Chondrocyte (in vitro differentiated cells): ENCODE measurements around the gene LHFPL5. TPM values are rescaled to one million over a fixed set of nuclear protein-coding genes. Genes with fewer than 3 reads are reported as not detected.
A peak's percentile ranks its signal among the peaks of the same experiment; 100 is the strongest.

ENCODE experiments used
- DNase-seq: peaks from one replicate; pipeline ENCODE4 v3.0.0; 2021; ENCODE audit warnings: mixed read lengths, low spot score
- H3K27ac Mint-ChIP-seq: one replicate; pipeline ENCODE4 v1.8.0; 2021; ENCODE audit warnings: mild to moderate bottlenecking, moderate library complexity, mixed read lengths; ENCODE audit not compliant: unreplicated experiment
- H3K27me3 Mint-ChIP-seq: 2 replicates; pipeline ENCODE4 v1.8.0; 2021; ENCODE audit warnings: low read depth, mixed read lengths
- H3K36me3 Mint-ChIP-seq: 2 replicates; pipeline ENCODE4 v1.8.0; 2021; ENCODE audit warnings: low read depth, mixed read lengths
- H3K4me1 Mint-ChIP-seq: 2 replicates; pipeline ENCODE4 v1.8.0; 2021; ENCODE audit warnings: low read depth, mild to moderate bottlenecking, mixed read lengths
- H3K4me3 Mint-ChIP-seq: one replicate; pipeline ENCODE4 v1.8.0; 2021; ENCODE audit warnings: mild to moderate bottlenecking, moderate library complexity, mixed read lengths; ENCODE audit not compliant: unreplicated experiment
- H3K9me3 Mint-ChIP-seq: 2 replicates; pipeline ENCODE4 v1.8.0; 2021; ENCODE audit warnings: low read depth, mixed read lengths
- total RNA-seq: library from RNA; stranded (reverse); gene quantifications from 3 replicates; pipeline ENCODE4 v1.2.1, GENCODE V29; 2021
- TF ChIP-seq, protein P1 (sequence below): fragments of 200-600 bp; sonication (generic); IDR thresholded peaks from 2 replicates; pipeline ENCODE4 v1.5.0; 2021; ENCODE audit warnings: antibody characterized with exemption, mild to moderate bottlenecking, moderate library complexity

The LHFPL5 gene
- total RNA-seq, 1 donor from 2014 or later: not detected

GRCh38 chr6:35801148-35801547 lies 4.0 kb upstream of the LHFPL5 start:
- peaks cover 5% of the 10 kb centered on the region for H3K4me1 Mint-ChIP-seq
- peaks cover 16% of the 10 kb centered on the region for H3K27me3 Mint-ChIP-seq
- H3K4me3 Mint-ChIP-seq: no peak overlapping the region
- no peak overlapping the region for H3K27ac Mint-ChIP-seq
- TF ChIP-seq, protein P1, sequence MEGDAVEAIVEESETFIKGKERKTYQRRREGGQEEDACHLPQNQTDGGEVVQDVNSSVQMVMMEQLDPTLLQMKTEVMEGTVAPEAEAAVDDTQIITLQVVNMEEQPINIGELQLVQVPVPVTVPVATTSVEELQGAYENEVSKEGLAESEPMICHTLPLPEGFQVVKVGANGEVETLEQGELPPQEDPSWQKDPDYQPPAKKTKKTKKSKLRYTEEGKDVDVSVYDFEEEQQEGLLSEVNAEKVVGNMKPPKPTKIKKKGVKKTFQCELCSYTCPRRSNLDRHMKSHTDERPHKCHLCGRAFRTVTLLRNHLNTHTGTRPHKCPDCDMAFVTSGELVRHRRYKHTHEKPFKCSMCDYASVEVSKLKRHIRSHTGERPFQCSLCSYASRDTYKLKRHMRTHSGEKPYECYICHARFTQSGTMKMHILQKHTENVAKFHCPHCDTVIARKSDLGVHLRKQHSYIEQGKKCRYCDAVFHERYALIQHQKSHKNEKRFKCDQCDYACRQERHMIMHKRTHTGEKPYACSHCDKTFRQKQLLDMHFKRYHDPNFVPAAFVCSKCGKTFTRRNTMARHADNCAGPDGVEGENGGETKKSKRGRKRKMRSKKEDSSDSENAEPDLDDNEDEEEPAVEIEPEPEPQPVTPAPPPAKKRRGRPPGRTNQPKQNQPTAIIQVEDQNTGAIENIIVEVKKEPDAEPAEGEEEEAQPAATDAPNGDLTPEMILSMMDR: no peak
- H3K9me3 Mint-ChIP-seq: no peaks in the 10 kb centered on the region
- no peak for DNase-seq
- peaks cover 1% of the 10 kb centered on the region for H3K36me3 Mint-ChIP-seq

GRCh38 chr6:35808688-35809087 lies 3.5 kb downstream of the LHFPL5 start:
- Mint-ChIP-seq H3K4me1 (peaks cover 14% of the 10 kb centered on the region), H3K9me3 (no peaks in the 10 kb centered on the region)

GRCh38 chr6:35809809-35810208 lies 4.7 kb downstream of the LHFPL5 start:
- TF ChIP-seq, protein P1: no peak
- H3K4me1 Mint-ChIP-seq: peaks cover 12% of the 10 kb centered on the region
- H3K4me3 Mint-ChIP-seq: no peak overlapping the region
- H3K27ac Mint-ChIP-seq: no peak overlapping the region
- H3K27me3 Mint-ChIP-seq: peaks cover 9% of the 10 kb centered on the region
- no peaks in the 10 kb centered on the region for H3K36me3 Mint-ChIP-seq
- no peak for DNase-seq
- no peaks in the 10 kb centered on the region for H3K9me3 Mint-ChIP-seq

More at GRCh38 chr6:35808688-35809087, 3.5 kb downstream of the LHFPL5 start:
- no peak for DNase-seq
- no peaks in the 10 kb centered on the region for H3K36me3 Mint-ChIP-seq
- no peak overlapping the region for H3K27ac Mint-ChIP-seq
- H3K27me3 Mint-ChIP-seq: peaks cover 11% of the 10 kb centered on the region
- no peak overlapping the region for H3K4me3 Mint-ChIP-seq
- TF ChIP-seq, protein P1: no peak

DNA sequence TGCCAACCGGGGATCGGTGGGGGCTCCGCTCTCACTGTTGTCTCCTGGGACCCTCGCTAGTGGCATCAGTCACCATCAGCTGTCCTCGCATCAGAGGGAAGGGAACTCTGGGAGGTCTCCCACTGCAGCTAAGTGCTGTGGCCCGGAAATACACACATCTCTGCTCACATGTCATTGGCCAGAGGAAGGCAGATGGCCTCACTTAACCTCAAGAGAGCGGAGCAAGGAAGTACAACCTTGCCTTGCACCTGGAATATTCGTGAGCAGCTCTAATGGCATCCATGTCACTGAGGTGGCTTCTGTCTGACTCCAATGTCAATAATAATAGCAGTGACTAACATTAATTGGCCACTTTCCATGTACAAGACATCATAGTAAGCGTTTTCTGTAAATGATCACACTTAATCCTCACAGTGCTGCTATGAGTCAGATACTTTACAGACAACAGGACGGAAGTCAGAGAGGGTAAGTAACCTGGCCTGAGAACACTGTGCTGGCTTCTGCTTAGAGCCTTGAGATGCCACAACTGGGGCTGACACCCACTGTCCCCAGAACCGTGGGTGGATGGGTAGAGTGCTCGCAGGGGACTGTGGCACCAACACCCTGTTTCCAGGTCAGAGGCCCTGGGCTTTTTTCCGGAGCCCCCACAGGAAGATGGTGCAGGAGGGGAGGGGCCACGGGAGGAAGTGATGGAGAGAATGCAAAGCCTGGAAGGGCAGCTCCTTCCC lies 6.0 kb downstream of the LHFPL5 start:
- peaks cover 9% of the 10 kb centered on the region for H3K4me1 Mint-ChIP-seq
- H3K9me3 Mint-ChIP-seq: no peaks in the 10 kb centered on the region
- H3K36me3 Mint-ChIP-seq: no peaks in the 10 kb centered on the region
- H3K27me3 Mint-ChIP-seq: peaks cover 9% of the 10 kb centered on the region
- peak overlapping the region; percentile 57 for H3K27ac Mint-ChIP-seq
- DNase-seq: no peak
- TF ChIP-seq, protein P1: no peak
- no peak overlapping the region for H3K4me3 Mint-ChIP-seq

DNA sequence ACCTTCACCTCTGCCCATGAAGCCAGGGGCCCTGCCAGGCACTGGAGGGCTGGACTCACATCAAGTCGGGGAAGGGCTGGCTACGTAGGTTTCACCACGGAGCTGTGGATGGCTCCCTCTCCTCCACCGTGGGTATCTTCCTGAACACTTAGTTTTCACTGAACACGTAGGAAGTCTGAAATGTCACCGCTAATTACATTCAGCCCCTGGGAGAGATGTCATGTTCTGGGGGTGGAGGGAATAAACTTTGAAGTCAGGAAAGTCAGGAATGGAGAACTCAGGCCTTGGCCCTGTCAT lies 6.5 kb downstream of the LHFPL5 start:
- H3K27ac Mint-ChIP-seq: no peak overlapping the region

More for the DNA sequence above, 6.5 kb downstream of the LHFPL5 start:
- TF ChIP-seq, protein P1: no peak
- H3K4me3 Mint-ChIP-seq: no peak overlapping the region
- H3K9me3 Mint-ChIP-seq: no peaks in the 10 kb centered on the region
- H3K36me3 Mint-ChIP-seq: no peaks in the 10 kb centered on the region
- H3K27me3 Mint-ChIP-seq: peaks cover 9% of the 10 kb centered on the region
- peaks cover 9% of the 10 kb centered on the region for H3K4me1 Mint-ChIP-seq
- no peak for DNase-seq
